GM19452 (cell line): Measurements from ENCODE around the gene CAMK2G.

ENCODE experiments used
- ATAC-seq: cut with Tn5 transposase; IDR thresholded peaks from one replicate; pipeline ENCODE4 v1.9.1; 2021; ENCODE audit not compliant: unreplicated experiment

Gene CAMK2G

GRCh38 chr10:73816917-73817729, 57.2 kb downstream of the CAMK2G start:
- ATAC-seq = no peak

- ATAC-seq = no peak
Observed at GRCh38 chr10:73815719-73816030, 58.7 kb downstream of the CAMK2G start.

- no peak for ATAC-seq
Observed at GRCh38 chr10:73814896-73815718, 59.2 kb downstream of the CAMK2G start.

- ATAC-seq = no peak
Observed at GRCh38 chr10:73814276-73814895, 60.0 kb downstream of the CAMK2G start.

GRCh38 chr10:73813333-73813732, 61.0 kb downstream of the CAMK2G start:
- ATAC-seq = no peak

- no peak for ATAC-seq
Observed at GRCh38 chr10:73812657-73813056, 61.7 kb downstream of the CAMK2G start.

- ATAC-seq = peak; percentile 21
Observed at GRCh38 chr10:73810735-73811465, 63.5 kb downstream of the CAMK2G start.

GRCh38 chr10:73810358-73810734, 64.0 kb downstream of the CAMK2G start:
- ATAC-seq = no peak

GRCh38 chr10:73809061-73809818, 65.1 kb downstream of the CAMK2G start:
- ATAC-seq = no peak

GRCh38 chr10:73808021-73808815, 66.1 kb downstream of the CAMK2G start:
- no peak for ATAC-seq

GRCh38 chr10:73807471-73807870, 66.9 kb downstream of the CAMK2G start:
- ATAC-seq = no peak

- no peak for ATAC-seq
Observed at GRCh38 chr10:73806176-73806950, 68.0 kb downstream of the CAMK2G start.

GRCh38 chr10:73803680-73804286, 70.6 kb downstream of the CAMK2G start:
- no peak for ATAC-seq

- no peak for ATAC-seq
Observed at GRCh38 chr10:73802276-73802991, 71.9 kb downstream of the CAMK2G start.

- no peak for ATAC-seq
Observed at GRCh38 chr10:73801253-73801590, 73.1 kb downstream of the CAMK2G start.

- ATAC-seq = no peak
Observed at GRCh38 chr10:73800560-73801252, 73.6 kb downstream of the CAMK2G start.

- no peak for ATAC-seq
Observed at GRCh38 chr10:73799899-73800559, 74.3 kb downstream of the CAMK2G start.
